Rectal smooth muscle tissue (tissue), 1 donor: ENCODE measurements around the gene FIBCD1.

Experiments
- H3K27ac ChIP-seq: one replicate; pipeline ENCODE4 v1.7.0; 2013; ENCODE audit warnings: low read depth, low read length, inconsistent platforms
- H3K27me3 ChIP-seq: one replicate; pipeline ENCODE4 v1.7.0; 2013; ENCODE audit warnings: low read length; ENCODE audit not compliant: control insufficient read depth, insufficient read depth
- H3K36me3 ChIP-seq: one replicate; pipeline ENCODE4 v1.7.0; 2013; ENCODE audit warnings: low read length; ENCODE audit not compliant: control insufficient read depth, insufficient read depth
- H3K4me1 ChIP-seq: one replicate; pipeline ENCODE4 v1.7.0; 2013; ENCODE audit warnings: low read length; ENCODE audit not compliant: control insufficient read depth, insufficient read depth
- H3K4me3 ChIP-seq: one replicate; pipeline ENCODE4 v1.7.0; 2013; ENCODE audit warnings: low read length
- H3K9ac ChIP-seq: one replicate; pipeline ENCODE4 v1.7.0; 2013; ENCODE audit warnings: low read length

FIBCD1 gene

DNA sequence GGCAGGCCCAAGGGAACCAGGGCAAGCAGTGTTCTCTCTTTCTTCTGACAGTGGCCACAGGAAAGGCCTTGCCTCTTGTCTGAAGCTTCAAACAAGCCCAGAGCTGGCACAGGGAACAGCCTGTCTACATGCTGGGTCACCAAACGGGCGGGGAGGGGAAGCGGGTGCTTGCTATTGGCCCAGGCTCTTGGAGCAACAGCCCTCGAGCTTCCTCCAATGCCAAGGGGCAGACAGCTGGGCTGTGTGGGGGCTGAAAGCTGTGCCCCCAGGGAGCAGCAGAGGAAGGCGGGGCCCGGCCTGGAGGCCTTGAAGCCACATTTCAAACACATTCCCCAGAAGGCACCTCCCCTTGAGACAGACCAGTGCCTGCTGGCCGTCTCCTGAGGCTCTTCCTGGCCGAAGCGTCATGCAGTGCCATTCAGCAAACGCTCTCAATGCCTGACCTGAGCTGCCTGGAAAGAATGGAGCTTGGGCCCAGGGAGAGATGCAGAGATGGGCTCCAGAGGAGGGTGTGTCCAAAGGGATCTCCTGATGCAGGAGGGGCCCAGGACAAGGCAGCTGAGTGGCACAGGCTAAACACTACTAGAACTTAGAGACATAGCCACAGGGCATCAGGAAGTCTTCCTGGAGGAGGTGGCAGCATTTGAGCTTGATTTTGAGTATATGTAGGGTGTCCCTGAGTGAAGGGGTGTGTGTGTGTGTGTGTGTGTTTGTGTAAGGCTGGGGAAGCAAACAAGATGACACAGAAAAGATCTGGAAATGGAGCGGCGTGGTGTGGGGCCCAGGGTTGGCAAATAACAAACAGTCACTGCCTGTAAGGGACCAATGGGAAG, 2.5 kb downstream of the FIBCD1 start:
- Histone ChIP-seq H3K4me1 (no peaks in the 10 kb centered on the region), H3K4me3 (no peak overlapping the region), H3K36me3 (no peaks in the 10 kb centered on the region), H3K9ac (no peak overlapping the region), H3K27ac (no peak overlapping the region), H3K27me3 (peaks cover 18% of the 10 kb centered on the region)

DNA sequence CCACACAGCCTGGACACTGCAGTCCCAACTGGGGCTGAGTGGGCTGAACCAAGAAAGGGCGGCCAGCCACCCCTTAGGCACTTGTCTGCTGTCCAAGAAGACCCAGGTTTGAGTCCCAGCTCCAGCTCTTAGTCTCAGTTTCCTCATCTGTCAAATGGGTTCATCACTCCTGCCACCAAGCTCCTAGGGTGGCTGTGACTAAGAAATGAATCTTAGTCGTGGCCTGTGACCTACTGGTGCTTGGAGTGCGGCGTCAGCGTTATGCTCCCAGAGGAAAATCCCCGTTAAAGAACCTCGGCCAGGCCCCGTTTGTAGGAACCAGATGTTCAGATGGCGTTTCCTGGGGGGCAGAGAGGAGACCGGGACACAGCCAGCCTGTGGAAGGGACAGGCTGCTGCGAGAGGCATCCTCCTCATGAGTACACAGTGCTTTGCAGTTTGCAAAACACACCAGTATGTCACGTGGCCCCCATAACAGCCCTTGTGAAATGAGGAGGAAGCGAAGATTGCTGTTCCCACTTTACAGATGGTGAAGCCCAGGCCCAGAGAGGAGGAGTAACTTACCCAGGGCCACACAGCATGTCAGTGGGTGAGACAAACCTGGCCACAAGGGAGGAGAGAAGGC, 3.3 kb downstream of the FIBCD1 start:
- Histone ChIP-seq H3K36me3 (no peaks in the 10 kb centered on the region), H3K4me3 (no peak overlapping the region), H3K9ac (no peak overlapping the region), H3K27me3 (peaks cover 17% of the 10 kb centered on the region), H3K27ac (no peak overlapping the region), H3K4me1 (no peaks in the 10 kb centered on the region)

DNA sequence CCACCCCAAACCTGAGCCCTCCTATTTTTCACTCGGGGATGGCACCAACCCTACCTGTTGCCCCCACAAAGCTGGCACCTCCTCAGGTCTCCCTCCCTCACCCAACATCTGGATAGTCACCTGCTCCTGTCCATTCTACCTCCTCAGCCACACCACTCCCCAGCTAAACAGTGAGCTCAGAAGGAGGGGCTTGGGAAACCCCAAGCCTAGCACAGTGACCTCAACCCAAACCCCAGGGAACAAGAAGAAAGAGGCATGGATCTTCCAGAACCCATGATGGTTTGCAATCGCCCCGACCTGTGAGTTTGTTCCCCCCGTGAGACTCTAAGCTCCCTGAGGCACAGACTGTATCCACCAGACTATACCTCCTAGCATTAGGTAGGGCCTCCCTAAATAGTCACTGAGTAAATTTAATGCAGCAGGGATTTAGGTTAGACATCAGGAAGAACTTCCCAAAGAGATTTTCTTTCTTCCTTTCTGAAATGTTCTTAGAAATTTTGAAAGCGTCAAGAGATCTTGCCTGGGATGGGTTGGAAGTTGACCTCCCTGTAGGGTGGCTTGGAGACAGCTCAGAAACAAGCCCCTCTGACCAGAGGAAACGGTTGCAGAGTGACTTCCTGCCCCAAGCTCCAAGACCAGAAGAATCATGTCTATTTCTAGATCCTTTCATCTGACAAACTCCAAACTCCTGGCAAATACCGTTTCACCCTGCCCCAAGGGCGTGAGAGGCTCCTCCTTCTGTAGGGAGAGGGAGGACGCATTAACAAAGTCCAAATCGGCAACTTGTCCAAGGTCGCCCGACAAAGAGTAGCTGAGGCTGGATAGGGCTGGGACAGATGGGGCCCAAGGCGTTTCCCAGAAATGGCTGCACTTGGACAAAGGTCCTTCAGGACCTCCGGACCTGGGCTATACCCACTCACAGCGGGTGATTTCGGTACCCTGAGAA, 4.1 kb downstream of the FIBCD1 start:
- Histone ChIP-seq H3K4me1 (no peaks in the 10 kb centered on the region), H3K27me3 (peaks cover 12% of the 10 kb centered on the region), H3K36me3 (no peaks in the 10 kb centered on the region), H3K9ac (no peak overlapping the region), H3K4me3 (no peak overlapping the region), H3K27ac (no peak overlapping the region)

DNA sequence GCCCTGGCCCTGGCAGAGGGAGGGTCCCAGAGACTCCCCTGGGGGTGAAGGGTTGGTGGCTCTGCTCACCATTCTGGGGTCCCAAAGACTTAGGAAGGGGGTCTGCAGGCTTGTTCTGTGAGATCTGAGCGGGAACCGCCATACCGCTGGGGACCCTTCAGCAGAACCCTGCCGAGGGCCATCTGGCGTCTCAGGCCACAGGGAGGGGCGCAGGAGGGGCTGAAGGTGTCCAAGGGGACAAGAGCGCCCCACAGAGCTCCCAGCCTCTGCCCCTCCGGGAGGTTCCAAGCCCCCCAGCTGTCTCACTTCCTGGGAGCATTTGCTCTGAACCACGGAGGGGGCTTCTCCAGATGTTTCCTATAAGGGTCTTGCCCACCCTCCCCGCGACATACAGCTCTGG, 4.8 kb downstream of the FIBCD1 start:
- no peak overlapping the region for H3K4me3 ChIP-seq
- no peak overlapping the region for H3K9ac ChIP-seq
- H3K4me1 ChIP-seq: no peaks in the 10 kb centered on the region
- H3K27ac ChIP-seq: no peak overlapping the region
- H3K36me3 ChIP-seq: no peaks in the 10 kb centered on the region
- peaks cover 12% of the 10 kb centered on the region for H3K27me3 ChIP-seq

DNA sequence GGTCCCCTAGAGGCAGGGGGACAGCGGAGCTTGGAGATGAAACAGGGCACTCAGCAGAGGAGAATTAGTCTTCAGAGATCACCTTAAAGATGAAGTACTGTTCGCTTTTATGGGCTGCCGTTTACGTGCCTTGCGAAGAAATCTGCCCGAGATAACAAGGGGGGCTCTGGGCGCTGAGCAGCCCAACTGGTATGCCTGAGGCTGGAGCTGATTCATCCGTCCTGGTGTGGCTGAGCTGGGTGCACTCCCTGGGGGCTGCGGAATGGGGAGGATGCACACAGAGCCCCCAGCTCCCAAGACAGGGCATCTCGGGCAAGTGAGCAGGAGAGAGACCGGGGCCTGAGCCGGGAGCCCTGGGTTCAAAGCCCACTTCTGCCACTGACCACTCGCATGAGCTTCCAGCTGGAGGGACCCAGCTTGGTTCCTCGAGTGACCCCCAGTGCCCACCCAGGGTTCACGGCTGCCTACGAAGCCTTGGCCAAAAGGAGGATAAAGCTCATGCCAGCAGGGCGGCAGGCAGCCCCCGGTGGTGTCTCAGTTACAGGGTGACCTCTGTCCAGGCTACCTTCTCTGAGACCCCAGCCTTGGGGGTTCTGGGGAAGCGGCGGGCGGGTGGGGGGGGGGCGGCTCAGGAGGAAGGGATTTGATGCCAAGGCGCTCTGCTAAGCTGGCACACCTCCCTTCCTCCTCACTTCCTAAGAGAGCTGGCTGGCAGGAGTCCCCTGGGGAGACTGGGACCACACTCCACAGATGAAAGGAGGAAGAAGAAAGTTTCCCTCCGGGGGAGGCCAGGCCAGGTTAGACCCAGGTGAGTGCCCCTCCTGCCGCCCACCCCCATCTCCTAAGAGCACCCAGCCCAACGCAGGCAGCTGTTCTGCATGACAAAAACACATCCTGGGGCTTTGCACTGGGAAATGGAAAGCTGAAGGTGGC, 5.7 kb downstream of the FIBCD1 start:
- Histone ChIP-seq H3K4me3 (no peak overlapping the region), H3K9ac (no peak overlapping the region), H3K27me3 (peaks cover 12% of the 10 kb centered on the region), H3K4me1 (no peaks in the 10 kb centered on the region), H3K27ac (no peak overlapping the region), H3K36me3 (no peaks in the 10 kb centered on the region)

DNA sequence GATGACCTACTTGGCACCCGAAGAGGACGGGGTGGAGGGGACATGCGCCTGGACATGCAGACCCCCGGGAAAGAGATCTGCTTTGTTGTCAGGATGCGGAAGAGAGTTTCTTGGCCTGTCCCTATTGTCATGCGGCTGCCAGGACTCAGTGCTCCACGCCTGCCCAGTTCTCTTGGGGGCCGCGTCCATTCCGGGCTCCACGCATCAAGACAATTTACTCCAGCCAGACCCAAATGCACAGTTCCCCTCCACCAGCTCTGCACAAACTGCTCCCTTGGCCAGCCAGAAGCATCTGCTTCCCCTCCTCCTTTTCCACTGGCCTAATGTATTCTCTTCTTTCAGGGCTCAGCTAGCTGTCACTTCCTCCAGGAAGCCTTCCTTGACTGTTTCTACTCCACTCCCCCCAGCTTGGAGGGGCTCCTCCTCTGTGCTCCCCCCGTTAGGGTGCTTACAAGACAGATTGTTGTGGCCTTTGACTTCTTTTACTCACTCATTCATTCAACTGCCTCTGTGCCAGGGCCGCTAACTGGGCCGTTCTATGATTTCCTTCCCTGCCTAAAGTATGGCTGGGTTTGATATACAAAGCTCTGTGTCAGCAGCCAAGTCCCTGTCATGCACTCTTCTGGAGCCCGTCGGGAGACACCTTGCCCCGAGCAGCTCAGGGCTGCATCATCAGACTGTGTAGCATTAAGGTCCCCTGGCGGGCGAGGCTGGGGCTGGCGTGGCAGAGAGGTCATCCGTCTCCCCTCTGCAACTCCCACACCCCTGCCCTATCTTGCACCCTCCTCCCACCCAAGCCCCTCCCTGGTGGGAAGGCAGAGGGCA, 6.6 kb downstream of the FIBCD1 start:
- peaks cover 6% of the 10 kb centered on the region for H3K27me3 ChIP-seq

DNA sequence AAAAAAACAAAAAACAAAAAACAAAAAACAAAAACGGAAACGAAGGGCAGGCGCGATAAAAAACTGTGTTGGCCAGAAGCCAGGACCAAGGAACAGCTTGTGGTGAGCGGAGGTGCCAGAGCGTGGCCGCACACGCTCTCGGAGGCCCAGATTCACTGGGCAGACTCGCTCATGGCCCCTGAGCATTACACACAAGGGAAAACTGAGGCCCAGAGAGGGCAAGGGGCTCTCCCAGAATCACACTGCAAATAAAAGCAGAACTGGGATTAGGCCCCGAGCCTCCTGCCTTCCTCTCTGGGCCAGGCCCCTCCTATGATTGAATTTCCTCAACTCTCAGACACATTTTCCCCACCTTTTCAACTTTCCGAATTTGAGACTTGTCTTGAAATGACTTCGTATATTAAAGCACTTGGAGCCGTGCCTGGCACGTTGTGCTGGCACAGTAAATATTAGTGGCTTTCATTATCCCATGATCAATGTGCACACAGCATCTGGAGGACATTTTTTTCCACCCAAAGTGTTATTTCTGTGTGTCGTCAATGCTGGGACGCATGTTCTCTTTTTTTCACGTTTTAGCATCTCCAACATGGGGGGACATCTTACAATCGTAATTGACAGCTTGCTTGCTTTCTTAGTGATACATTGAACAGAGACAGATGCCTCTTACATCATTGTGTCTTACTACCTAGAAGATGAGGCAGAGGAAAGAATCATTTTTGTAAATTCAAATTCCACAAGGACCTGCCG, 7.4 kb downstream of the FIBCD1 start:
- H3K4me3 ChIP-seq: no peak overlapping the region
- H3K36me3 ChIP-seq: no peaks in the 10 kb centered on the region
- H3K9ac ChIP-seq: no peak overlapping the region
- H3K27me3 ChIP-seq: peaks cover 2% of the 10 kb centered on the region
- H3K27ac ChIP-seq: no peak overlapping the region
- no peaks in the 10 kb centered on the region for H3K4me1 ChIP-seq

More for the DNA sequence above, 6.6 kb downstream of the FIBCD1 start:
- Histone ChIP-seq H3K27ac (no peak overlapping the region), H3K4me1 (no peaks in the 10 kb centered on the region), H3K36me3 (no peaks in the 10 kb centered on the region), H3K4me3 (no peak overlapping the region), H3K9ac (no peak overlapping the region)

DNA sequence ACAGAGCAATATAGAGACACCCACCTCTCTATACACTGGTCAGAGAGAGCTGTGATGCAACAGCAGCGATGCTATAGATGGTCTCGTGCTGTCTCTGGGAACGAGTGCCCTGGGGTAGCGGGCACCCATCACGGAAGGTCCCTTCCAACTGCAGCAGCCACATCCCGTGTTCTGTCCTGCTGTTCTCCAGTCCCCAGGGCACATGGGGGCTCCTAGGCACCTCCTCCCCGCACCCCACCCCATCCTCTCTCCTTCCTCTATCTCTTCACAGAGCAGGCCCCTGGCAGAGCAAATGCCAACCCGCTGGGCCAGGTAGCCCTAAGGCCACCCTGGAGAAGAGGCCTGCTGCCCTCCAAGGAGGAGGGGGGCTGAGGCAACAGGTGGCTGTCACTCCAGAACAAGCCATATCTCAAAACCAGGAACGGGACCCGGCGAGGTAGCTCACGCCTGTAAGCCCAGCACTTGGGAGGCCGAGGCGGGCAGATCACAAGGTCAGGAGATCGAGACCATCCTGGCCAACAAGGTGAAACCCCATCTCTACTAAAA, 8.2 kb downstream of the FIBCD1 start:
- no peak overlapping the region for H3K27ac ChIP-seq
- no peak overlapping the region for H3K9ac ChIP-seq
- H3K4me3 ChIP-seq: no peak overlapping the region
- no peaks in the 10 kb centered on the region for H3K4me1 ChIP-seq
- H3K27me3 ChIP-seq: no peaks in the 10 kb centered on the region
- H3K36me3 ChIP-seq: no peaks in the 10 kb centered on the region

DNA sequence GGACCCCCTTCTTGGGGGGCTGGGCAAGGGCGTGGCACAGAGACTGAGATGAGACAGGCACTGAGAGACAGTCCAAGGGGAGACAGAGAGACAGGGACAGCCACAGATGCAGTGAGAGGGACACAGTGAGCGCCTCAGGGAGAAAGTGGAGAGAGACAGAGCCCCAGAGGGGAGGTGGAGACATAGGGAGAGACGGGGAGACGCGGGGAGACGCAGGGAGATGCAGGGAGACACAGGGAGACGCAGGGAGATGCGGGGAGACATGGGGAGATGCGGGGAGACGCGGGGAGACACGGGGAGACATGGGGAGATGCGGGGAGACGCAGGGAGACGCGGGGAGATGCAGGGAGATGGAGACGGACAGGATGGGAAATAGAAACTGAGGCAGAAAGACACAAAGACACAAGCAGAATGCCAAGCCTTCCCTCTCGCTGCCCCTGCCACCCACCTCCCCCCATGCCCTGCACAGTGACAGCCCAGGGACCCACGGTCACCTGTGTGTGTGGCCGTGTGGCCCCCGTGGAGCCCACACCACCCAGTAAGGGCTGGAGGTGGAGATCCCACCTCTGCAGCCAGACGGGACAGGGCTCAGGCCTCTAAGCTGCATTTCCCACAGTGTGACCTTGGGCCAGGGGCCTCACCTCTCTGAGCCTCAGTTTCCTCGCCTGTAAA, 8.8 kb downstream of the FIBCD1 start:
- no peak overlapping the region for H3K4me3 ChIP-seq
- H3K36me3 ChIP-seq: no peaks in the 10 kb centered on the region
- H3K27me3 ChIP-seq: no peaks in the 10 kb centered on the region
- H3K4me1 ChIP-seq: no peaks in the 10 kb centered on the region
- H3K9ac ChIP-seq: no peak overlapping the region
- no peak overlapping the region for H3K27ac ChIP-seq

DNA sequence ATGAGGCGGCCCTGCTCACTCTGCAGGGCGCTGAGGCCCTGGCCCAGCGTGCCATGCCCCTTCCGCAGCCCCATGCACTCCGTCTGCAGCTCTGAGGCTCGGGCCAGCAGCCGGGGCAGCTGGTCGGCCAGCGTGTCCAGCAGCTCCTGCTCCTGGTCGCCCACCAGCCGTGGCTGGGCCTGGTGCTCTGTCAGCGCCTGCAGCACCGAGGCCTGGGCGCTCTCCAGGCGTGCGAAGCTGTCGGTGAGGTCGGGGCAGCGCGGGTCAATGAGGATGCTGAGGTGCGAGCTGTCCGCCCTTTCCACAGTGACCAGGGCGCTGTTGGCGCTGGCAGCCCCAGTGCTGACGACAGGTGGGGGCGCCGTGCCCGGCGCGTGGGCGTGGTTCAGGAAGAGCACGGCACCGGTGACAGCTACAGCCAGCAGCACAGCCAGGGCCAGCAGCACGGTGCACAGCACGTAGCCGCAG, 9.4 kb downstream of the FIBCD1 start:
- Histone ChIP-seq H3K27me3 (no peaks in the 10 kb centered on the region), H3K4me3 (no peak overlapping the region), H3K4me1 (no peaks in the 10 kb centered on the region), H3K36me3 (no peaks in the 10 kb centered on the region), H3K9ac (no peak overlapping the region), H3K27ac (no peak overlapping the region)
